Fibroblast of mammary gland (primary cell): ENCODE data around the gene AUTS2.

Experiments
- DNase-seq: peaks from one replicate; pipeline ENCODE4 v3.0.0-alpha.2; 2010; ENCODE audit warnings: low read depth
- H3K4me3 ChIP-seq: 2 replicates; pipeline ENCODE4 v1.5.1; 2011; ENCODE audit warnings: low read depth, mild to moderate bottlenecking, low read length, moderate library complexity; ENCODE audit not compliant: control insufficient read depth
- TF ChIP-seq, protein P1 (sequence below): conservative IDR thresholded peaks from 2 replicates; pipeline ENCODE4 v1.5.1; 2011; ENCODE audit warnings: low read depth, low read length, inconsistent platforms; ENCODE audit not compliant: control insufficient read depth, insufficient read depth

AUTS2 gene

GRCh38 chr7:70214071-70214470, 615.8 kb downstream of the AUTS2 start:
- no peak overlapping the region for H3K4me3 ChIP-seq
- TF ChIP-seq, protein P1, sequence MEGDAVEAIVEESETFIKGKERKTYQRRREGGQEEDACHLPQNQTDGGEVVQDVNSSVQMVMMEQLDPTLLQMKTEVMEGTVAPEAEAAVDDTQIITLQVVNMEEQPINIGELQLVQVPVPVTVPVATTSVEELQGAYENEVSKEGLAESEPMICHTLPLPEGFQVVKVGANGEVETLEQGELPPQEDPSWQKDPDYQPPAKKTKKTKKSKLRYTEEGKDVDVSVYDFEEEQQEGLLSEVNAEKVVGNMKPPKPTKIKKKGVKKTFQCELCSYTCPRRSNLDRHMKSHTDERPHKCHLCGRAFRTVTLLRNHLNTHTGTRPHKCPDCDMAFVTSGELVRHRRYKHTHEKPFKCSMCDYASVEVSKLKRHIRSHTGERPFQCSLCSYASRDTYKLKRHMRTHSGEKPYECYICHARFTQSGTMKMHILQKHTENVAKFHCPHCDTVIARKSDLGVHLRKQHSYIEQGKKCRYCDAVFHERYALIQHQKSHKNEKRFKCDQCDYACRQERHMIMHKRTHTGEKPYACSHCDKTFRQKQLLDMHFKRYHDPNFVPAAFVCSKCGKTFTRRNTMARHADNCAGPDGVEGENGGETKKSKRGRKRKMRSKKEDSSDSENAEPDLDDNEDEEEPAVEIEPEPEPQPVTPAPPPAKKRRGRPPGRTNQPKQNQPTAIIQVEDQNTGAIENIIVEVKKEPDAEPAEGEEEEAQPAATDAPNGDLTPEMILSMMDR, result no peak
- DNase-seq, result no peak

GRCh38 chr7:70215491-70215890, 617.2 kb downstream of the AUTS2 start:
- H3K4me3 ChIP-seq, result no peak overlapping the region
- TF ChIP-seq, protein P1, result no peak
- DNase-seq, result peak; percentile 91

GRCh38 chr7:70217571-70217970, 619.3 kb downstream of the AUTS2 start:
- DNase-seq, result no peak
- H3K4me3 ChIP-seq, result no peak overlapping the region
- TF ChIP-seq, protein P1, result no peak

DNA sequence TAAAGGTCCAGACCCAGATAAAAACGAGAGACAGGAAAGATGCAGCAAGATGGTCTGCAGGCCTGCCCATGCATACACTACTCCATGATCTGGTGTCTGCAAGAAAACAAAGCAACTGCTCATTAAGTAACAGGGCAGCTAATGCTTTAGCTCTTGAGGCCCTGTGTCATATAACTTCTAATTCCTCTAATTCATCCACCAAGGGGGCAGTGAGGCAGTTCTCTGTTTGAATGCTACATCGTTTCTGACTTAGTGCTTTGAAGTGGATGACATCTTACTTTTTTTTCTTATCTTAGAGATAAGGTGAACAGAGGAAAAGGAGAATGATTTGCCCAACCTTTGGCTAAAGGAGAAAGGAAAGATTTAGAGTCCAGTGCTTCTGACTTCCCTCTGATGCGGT, 619.7 kb downstream of the AUTS2 start:
- H3K4me3 ChIP-seq, result no peak overlapping the region
- no peak for DNase-seq
- TF ChIP-seq, protein P1, result no peak

- H3K4me3 ChIP-seq, result no peak overlapping the region
- no peak for DNase-seq
- TF ChIP-seq, protein P1, result no peak
Measured at GRCh38 chr7:70219061-70219460, 620.8 kb downstream of the AUTS2 start.

GRCh38 chr7:70229242-70229641, 631.0 kb downstream of the AUTS2 start:
- H3K4me3 ChIP-seq, result no peak overlapping the region
- TF ChIP-seq, protein P1, result no peak
- peak; percentile 13 for DNase-seq

DNA sequence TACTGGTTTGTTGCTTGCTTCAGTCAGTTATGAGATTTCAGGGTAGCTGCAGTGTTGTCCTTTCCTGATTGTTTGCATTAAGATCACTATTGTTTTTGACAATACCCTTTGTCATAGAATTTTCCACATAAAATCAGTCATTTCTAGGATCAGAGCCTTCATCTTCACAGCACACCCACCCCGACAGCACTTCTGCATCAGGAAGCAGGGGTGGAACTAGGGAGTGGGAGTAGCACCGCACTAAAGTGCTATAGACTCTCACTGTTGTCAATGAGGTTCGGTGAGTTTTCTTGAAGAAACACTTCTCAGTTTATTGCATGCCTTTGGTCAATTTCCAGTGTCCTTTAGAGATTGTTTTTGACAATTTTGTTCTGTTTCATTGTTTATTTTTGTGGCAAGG, 632.5 kb downstream of the AUTS2 start:
- TF ChIP-seq, protein P1, result no peak
- no peak overlapping the region for H3K4me3 ChIP-seq
- no peak for DNase-seq
